Ovary (tissue), 1 donor: Measurements from ENCODE around the gene LPCAT1.
"Not testable (repeated sequence)": the region's sequence is repeated elsewhere in the genome, so short reads cannot be mapped to it uniquely, and the experiment has no call there.

Experiments
- EP300 ChIP-seq: sonication (generic); formaldehyde crosslinking; IDR thresholded peaks from one replicate; pipeline ENCODE4 v1.6.1; 2017; ENCODE audit warnings: antibody characterized with exemption
- POLR2A ChIP-seq: fragments of 450-650 bp; IDR thresholded peaks from one replicate; pipeline ENCODE4 v1.6.1; 2017; ENCODE audit warnings: antibody characterized with exemption, mild to moderate bottlenecking, moderate library complexity

DNA sequence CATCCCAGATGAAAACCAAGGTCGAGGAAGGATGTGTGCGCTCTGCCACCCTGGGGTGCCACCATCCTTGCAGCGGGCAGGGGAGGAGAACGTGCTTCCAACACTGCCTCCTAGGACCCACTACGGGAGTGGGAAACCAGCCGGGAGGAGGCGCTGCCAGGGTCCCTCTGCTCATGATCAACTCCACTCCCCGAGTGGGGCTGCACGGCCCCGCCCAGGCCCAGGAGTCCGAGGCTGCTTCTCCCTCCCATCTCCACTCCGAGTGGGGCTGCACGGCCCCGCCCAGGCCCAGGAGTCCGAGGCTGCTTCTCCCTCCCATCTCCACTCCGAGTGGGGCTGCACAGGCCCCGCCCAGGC lies 48.2 kb downstream of the LPCAT1 start:
- not testable (repeated sequence) for TF ChIP-seq POLR2A, EP300
